ENCODE results near the gene RSRC2.

The RSRC2 gene

DNA sequence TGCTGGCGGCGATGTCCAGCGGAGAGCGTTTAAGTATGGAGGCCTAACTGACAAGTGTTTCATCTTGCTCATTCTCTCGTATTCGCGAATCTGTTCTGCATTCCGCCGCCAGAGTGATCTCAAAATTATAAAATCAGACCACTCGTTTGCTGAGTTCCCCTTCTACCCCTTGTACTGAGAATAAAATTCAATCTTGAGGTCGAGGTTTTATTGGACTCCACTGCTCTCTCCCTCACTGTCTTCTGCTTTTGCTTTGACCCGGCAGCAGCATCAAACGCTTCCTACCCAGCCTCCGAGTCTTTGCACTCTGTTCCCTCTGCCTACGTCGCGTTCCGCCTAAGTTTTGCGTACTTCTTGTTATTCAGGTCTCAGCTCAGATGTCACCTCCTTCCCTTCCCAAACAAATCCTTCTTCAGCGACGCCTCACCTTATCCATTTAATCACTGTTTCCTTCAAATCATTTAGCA, 775 bp upstream of the RSRC2 start:
- Histone ChIP-seq H4K20me1 (ENCODE audit: control insufficient read depth, insufficient read depth, low read depth, low read length) (peaks cover 24% of the 10 kb centered on the region), H3K9me2 (replicated peaks; ENCODE audit: control insufficient read depth, low read length) (no peaks in the 10 kb centered on the region), H3K27me3 (ENCODE audit: control insufficient read depth, low read length) (no peaks in the 10 kb centered on the region), H3K4me2 (ENCODE audit: low read length) (peak overlapping the region; percentile 70), H3F3A (ENCODE audit: control insufficient read depth, insufficient read depth) (peaks cover 11% of the 10 kb centered on the region; the same call in 1 of the 2 replicates), H3K9me3 (ENCODE audit: control insufficient read depth, insufficient read depth, low read length) (no peaks in the 10 kb centered on the region), H3K79me2 (ENCODE audit: control insufficient read depth, low read length) (peaks cover 98% of the 10 kb centered on the region), H3K4me3 (ENCODE audit: low read length) (peak overlapping the region; percentile 81), H3K36me3 (ENCODE audit: control insufficient read depth, low read length) (peaks cover 88% of the 10 kb centered on the region), H3K4me1 (ENCODE audit: control insufficient read depth, low read length) (peaks cover 51% of the 10 kb centered on the region), H3K27ac (ENCODE audit: low read depth, low read length) (peak overlapping the region; percentile 84)
- TF ChIP-seq, protein P1, sequence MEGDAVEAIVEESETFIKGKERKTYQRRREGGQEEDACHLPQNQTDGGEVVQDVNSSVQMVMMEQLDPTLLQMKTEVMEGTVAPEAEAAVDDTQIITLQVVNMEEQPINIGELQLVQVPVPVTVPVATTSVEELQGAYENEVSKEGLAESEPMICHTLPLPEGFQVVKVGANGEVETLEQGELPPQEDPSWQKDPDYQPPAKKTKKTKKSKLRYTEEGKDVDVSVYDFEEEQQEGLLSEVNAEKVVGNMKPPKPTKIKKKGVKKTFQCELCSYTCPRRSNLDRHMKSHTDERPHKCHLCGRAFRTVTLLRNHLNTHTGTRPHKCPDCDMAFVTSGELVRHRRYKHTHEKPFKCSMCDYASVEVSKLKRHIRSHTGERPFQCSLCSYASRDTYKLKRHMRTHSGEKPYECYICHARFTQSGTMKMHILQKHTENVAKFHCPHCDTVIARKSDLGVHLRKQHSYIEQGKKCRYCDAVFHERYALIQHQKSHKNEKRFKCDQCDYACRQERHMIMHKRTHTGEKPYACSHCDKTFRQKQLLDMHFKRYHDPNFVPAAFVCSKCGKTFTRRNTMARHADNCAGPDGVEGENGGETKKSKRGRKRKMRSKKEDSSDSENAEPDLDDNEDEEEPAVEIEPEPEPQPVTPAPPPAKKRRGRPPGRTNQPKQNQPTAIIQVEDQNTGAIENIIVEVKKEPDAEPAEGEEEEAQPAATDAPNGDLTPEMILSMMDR (IDR thresholded peaks at IDR 0.05; ENCODE audit: low read depth, low read length, poor library complexity, severe bottlenecking) = no peak
- TF ChIP-seq EZH2phosphoT487 (IDR thresholded peaks at IDR 0.05; ENCODE audit: borderline replicate concordance, low read length) = no peak

DNA sequence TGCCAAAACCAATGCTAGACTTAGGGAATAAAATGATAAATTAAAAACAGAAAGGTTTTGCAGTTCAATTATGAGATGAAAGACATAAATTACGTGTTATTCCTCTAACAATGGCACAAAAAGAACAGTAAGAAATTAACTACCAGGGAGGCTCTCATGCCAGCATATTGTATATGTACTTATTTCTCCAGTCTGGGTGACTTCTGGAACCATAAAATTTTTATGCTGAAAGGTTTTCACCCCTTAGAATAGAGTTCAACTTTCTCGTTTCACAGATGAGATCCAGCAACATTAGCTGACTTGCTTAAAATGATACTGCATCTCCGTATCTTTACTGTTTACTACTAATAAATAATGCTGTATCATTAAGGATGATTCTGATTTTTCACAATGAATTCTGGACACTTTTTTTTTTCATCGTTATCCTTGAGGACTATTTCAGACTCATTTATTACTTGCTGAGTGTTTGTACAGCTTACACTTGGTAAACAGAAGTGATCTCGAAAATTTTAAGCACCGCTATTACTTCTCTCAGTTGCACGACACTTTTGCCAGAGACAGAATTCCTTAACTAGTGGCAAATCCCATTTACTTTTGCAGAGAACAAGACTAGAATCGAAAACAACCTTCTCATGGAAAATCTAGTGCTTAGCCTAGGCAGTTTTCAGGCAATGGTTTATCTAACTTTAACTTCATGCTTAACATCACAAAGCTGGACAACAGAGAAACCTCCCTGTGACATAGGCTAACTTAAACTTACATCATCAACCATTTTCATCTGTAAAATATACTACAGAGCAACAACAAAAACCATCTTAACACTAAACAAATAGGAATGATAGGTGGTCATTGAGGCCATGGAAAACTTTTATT, 2.7 kb downstream of the RSRC2 start:
- peaks cover 40% of the 10 kb centered on the region for H3K4me1 ChIP-seq (ENCODE audit: control insufficient read depth, low read length)
- H3K27me3 ChIP-seq (ENCODE audit: control insufficient read depth, low read length) = no peaks in the 10 kb centered on the region
- H3F3A ChIP-seq (ENCODE audit: control insufficient read depth, insufficient read depth) = peaks cover 9% of the 10 kb centered on the region; the same call in 1 of the 2 replicates
- peaks cover 26% of the 10 kb centered on the region for H4K20me1 ChIP-seq (ENCODE audit: control insufficient read depth, insufficient read depth, low read depth, low read length)
- peak overlapping the region; percentile 81 for H3K4me3 ChIP-seq (ENCODE audit: low read length)
- H3K79me2 ChIP-seq (ENCODE audit: control insufficient read depth, low read length) = peaks cover 97% of the 10 kb centered on the region
- H3K9me2 ChIP-seq (replicated peaks; ENCODE audit: control insufficient read depth, low read length) = no peaks in the 10 kb centered on the region
- peaks cover 95% of the 10 kb centered on the region for H3K36me3 ChIP-seq (ENCODE audit: control insufficient read depth, low read length)
- H3K9me3 ChIP-seq (ENCODE audit: control insufficient read depth, insufficient read depth, low read length) = no peaks in the 10 kb centered on the region
- TF ChIP-seq, protein P1 (IDR thresholded peaks at IDR 0.05; ENCODE audit: low read depth, low read length, poor library complexity, severe bottlenecking) = no peak
- no peak for TF ChIP-seq EZH2phosphoT487 (IDR thresholded peaks at IDR 0.05; ENCODE audit: borderline replicate concordance, low read length)
- H3K4me2 ChIP-seq (ENCODE audit: low read length) = peak overlapping the region; percentile 89
- H3K27ac ChIP-seq (ENCODE audit: low read depth, low read length) = peak overlapping the region; percentile 3; the same call in 1 of the 2 replicates

DNA sequence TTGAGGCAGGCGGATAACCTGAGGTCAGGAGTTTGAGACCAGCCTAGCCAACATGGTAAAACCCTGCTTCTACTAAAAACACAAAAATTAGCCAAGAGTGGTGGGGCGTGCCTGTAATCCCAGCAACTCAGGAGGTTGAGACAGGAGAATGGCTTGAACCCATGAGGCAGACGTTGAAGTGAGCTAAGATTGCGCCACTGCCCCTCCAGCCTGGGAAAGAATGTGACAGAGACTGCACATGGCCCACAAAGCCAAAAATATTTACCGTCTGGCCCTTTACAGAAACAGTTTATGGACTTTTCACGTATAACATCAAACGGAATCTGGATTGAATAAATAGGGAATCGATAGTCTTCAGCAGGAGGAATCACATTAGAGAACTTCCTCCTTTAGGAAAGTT, 3.5 kb downstream of the RSRC2 start:
- Histone ChIP-seq H3F3A (ENCODE audit: control insufficient read depth, insufficient read depth) (peaks cover 9% of the 10 kb centered on the region; the same call in 1 of the 2 replicates), H3K4me1 (ENCODE audit: control insufficient read depth, low read length) (peaks cover 32% of the 10 kb centered on the region), H3K4me3 (ENCODE audit: low read length) (peak overlapping the region; percentile 81), H3K27ac (ENCODE audit: low read depth, low read length) (no peak overlapping the region), H3K4me2 (ENCODE audit: low read length) (peak overlapping the region; percentile 89), H3K79me2 (ENCODE audit: control insufficient read depth, low read length) (peaks cover 97% of the 10 kb centered on the region), H3K9me2 (replicated peaks; ENCODE audit: control insufficient read depth, low read length) (no peaks in the 10 kb centered on the region), H3K27me3 (ENCODE audit: control insufficient read depth, low read length) (no peaks in the 10 kb centered on the region), H3K36me3 (ENCODE audit: control insufficient read depth, low read length) (peaks cover 94% of the 10 kb centered on the region), H3K9me3 (ENCODE audit: control insufficient read depth, insufficient read depth, low read length) (no peaks in the 10 kb centered on the region), H4K20me1 (ENCODE audit: control insufficient read depth, insufficient read depth, low read depth, low read length) (peaks cover 26% of the 10 kb centered on the region)
- TF ChIP-seq, protein P1 (IDR thresholded peaks at IDR 0.05; ENCODE audit: low read depth, low read length, poor library complexity, severe bottlenecking) = no peak
- TF ChIP-seq EZH2phosphoT487 (IDR thresholded peaks at IDR 0.05; ENCODE audit: borderline replicate concordance, low read length) = no peak

Measured in DOHH2 (cell line).